ENCODE results near the gene NDUFB2.
"Not testable (repeated sequence)": the region's sequence is repeated elsewhere in the genome, so short reads cannot be mapped to it uniquely, and the experiment has no call there.

The NDUFB2 gene

GRCh38 chr7:140673063-140673773, 23.3 kb upstream of the NDUFB2 start:
- peak; percentile 67 for DNase-seq

- DNase-seq = no peak
Observed at GRCh38 chr7:140673774-140674155, 22.7 kb upstream of the NDUFB2 start.

GRCh38 chr7:140674356-140674800, 22.1 kb upstream of the NDUFB2 start:
- DNase-seq = no peak

DNA sequence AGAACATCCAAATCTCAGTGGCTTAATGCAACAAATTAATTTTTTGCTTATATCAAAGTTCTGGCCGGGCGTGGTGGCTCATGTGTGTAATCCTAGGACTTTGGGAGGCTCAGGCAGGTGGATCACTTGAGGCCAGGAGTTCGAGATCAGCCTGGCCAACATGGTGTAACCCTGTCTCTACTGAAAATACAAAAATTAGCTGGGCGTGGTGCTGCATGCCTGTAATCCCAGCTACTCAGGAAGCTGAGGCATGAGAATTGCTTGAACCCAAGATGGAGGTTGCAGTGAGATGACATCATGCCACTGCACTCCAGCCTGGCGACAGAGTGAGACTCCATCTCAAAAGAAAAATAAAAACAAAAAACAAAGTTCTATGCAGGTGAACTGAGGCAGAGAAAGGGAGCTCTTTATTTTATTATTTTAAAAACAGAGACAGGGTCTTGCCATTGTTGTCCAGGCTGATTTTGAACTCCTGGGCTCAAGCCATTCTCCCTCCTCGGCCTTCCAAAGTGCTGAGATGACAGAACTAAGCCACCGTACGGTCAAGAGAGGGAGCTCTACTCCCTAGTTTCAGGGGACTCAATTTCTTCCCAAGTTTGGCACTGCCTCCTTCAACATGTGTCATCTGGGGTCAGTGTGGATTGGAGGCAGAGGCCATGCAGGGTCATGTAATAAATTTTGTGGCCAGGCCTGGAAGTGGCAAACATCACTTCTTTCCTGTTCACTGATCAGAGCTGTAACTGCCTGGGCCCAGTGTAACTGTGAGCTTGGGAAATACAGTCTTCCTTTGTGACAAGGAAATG, 21.4 kb upstream of the NDUFB2 start:
- DNase-seq = no peak

DNA sequence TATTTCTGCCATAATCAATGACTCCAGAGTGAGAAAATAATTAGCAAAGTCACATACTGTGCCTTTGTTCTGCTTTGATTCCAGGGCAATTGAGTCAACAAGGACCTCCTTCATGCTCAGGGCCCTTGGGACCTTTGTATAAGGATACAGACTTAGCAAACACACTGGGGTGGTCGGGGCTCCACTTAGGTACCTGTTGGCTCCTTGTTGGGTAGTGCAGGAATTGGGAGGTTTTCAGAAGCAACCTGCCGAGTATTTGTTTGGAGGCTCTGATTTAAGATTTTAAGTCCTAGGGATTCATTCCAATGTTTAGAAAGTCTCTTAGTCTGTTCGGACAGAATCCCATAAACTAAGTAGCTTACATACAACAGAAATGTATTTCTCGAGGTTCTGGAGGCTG, 20.8 kb upstream of the NDUFB2 start:
- no peak for DNase-seq

DNA sequence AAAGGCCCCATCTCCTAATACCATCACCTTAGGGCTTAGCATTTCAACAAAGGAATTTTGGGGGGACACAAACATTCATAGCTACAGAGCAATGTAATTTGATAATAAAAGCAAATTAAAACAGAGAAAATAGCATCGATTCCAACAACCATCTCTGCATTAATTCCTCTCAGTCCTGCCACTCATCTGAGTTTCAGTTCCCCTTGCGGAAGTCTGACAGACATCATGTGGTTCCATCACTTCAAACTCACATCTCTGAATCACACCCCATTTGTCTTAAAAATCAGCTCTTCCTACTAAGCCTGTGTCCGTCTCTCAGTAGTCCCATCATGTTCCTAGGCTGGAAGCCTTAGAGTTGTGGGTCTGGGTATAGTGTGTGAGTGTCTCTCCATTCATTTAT, 20.2 kb upstream of the NDUFB2 start:
- DNase-seq = no peak

- DNase-seq = not testable (repeated sequence)
Observed at GRCh38 chr7:140676956-140677355, 19.6 kb upstream of the NDUFB2 start.

DNA sequence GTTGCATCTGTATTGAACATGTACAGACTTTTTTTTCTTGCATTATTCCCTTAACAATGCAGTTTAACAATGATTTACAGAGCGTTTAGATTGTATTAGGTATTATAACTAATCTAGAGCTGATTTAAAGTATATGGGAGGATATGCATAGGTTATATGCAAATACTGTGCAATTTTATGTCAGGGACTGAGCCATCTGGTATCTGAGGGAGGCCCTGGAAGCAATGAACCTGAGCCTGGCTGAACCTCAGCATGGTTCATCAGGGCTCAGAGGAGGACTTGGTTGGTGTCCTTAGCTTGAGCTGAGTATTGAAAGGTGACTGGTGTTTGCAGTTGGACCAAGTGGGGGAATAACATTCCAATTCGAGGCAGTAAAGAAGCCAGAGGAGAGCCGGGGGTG, 19.0 kb upstream of the NDUFB2 start:
- DNase-seq = no peak

DNA sequence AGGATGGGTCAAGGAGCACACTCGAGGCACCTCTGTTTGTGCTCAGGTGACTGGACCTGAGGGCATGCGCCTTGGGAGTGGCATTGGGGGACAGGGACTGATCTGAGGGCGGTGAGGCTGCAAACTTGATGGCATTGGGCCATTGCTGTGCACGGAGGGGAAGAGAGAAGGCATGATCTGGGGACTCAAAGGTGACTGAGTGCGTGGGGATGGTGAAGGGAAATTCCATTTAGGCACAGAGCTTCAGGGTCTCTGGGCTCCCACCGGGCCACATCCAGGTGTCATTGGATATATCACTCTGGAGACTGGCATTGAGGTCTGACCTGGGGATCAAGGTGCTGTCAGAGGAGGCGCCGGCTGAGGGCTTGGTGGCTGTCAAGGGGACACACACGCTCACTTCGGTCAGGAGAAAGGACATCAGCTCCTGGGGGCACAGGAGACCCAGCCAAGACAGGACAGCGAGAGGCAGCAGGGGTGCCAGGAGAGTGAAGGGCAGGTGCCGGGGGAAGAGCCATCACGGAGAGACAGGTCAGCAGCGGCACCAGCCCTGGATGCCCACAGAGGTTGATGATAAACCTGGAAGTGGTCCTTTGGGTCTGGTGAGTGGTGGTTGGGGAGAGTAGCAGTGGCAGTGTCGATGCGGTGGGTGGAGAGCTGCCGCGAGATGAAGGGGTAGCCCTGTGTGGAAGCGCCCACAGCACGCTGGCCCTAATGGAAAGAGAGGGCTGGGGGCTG, 18.3 kb upstream of the NDUFB2 start:
- DNase-seq = no peak

DNA sequence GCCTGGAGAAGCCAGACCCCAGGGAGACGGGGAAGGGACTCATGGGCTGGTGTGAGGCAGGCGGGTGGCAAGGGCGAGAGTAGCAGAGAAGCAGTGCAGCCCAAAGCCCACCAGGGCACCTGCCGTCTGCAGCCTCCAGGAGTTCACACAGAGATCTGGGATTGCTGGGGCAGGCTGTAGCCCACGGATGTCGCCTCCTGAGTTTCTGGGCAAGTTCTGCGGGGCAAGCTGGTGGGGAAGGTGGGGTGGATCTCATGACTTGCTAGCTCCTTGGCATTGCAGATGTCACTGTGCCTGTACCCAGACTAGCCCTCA, 17.7 kb upstream of the NDUFB2 start:
- DNase-seq = no peak

DNA sequence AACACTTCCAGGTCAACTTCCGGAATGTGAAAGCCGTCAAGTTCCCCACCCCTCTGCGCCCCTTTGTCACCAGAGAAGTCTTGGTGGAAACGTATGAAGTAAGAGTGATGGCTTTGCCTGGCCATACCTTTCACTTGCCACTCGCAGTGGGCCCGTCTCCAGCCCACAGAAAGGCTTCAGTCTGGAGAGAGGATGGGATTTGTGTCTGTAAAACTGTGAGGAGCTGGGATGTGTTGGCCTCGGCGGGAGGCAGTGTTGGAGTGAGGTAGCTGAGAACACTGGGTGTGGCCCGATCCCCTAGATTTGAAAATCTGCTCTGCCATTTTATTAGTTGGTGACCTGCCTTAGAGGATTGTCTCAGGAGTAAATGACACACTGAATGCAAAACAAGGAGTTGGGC, 17.3 kb upstream of the NDUFB2 start:
- no peak for DNase-seq

DNA sequence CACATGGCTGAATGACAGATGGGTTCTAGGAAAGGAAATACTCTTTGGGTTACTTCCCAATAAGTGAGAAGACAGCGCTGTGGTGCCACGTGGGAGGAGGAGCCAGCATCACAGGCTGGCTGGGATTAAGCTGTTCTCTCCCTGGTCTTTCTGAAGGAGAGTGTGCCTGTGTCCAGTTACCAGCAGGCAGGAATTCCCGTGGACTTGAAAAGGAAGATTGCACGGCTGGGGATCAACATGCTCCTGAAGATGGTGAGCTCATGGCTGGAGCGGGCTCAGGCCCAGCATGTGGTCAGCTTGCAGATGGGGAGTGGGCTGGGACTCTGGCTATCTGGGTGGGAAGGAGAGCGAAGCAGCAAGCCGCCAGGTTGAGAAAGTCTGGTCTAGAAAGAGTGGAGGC, 15.6 kb upstream of the NDUFB2 start:
- no peak for DNase-seq

- DNase-seq = no peak
Observed at GRCh38 chr7:140681766-140682165, 14.7 kb upstream of the NDUFB2 start.

DNA sequence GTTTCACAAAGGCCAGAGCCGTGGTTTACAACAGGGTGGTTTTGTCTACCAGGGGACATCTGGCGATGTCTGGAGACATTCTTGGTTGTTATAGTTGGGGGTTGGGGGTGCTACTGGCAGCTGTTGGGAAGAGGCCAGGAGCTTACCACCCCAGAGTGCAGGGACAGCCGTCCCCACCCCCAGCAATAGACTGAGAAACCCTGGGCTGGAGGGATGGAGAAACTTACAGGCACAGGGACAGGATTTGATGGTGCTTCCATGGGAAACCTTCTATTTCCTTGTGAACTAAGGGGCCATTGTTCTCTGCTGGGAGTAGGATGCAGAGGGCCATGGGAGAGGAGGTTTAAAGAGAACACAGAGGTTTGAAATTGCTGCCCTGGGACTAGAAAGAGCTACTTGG, 12.9 kb upstream of the NDUFB2 start:
- DNase-seq = no peak

DNA sequence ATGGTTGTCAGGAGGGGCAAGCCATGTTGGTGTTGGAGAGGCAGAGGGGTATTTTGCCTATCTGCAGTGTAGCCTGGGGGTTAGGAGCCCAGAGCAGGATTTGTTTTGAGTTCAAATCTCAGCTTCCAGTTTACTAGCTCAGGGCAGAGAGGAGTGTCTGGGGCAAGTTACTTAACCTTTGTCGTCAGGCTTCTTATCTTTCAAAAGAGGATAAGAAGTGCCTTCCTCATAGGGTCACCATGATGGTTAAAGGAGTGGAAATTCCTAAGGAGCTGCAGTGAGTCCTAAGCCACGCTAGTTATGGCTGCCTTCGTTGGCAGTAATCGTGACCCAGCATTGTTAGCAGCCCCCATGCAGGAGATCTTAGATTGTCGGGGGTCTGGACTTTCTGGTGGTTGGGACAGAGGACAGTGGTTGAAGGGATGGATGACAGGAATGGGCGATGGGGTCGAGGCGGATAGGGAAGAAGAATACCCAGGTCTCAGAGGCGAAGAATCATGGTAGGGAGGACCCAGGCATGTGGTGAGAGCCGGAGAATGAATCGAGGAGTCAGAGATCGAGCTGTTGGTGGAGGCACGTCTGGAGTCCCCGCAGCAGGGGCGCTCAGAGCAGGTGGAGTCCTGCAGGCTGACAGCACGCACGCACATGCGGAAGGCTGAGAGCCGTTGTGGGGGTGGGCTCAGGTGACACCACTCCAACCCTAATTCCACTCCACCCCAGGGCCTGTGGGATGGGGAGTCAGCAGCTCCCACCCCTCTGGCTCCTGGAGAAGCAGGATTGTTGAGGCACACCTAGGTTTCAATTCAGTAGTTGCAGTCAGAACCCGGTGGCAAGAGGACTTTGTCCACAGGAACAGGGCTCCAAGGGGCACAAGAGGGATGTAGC, 12.2 kb upstream of the NDUFB2 start:
- no peak for DNase-seq

- no peak for DNase-seq
Observed at GRCh38 chr7:140685407-140686087, 11.0 kb upstream of the NDUFB2 start.

- no peak for DNase-seq
Observed at GRCh38 chr7:140686921-140687320, 9.6 kb upstream of the NDUFB2 start.

GRCh38 chr7:140688341-140688740, 8.2 kb upstream of the NDUFB2 start:
- no peak for DNase-seq

DNA sequence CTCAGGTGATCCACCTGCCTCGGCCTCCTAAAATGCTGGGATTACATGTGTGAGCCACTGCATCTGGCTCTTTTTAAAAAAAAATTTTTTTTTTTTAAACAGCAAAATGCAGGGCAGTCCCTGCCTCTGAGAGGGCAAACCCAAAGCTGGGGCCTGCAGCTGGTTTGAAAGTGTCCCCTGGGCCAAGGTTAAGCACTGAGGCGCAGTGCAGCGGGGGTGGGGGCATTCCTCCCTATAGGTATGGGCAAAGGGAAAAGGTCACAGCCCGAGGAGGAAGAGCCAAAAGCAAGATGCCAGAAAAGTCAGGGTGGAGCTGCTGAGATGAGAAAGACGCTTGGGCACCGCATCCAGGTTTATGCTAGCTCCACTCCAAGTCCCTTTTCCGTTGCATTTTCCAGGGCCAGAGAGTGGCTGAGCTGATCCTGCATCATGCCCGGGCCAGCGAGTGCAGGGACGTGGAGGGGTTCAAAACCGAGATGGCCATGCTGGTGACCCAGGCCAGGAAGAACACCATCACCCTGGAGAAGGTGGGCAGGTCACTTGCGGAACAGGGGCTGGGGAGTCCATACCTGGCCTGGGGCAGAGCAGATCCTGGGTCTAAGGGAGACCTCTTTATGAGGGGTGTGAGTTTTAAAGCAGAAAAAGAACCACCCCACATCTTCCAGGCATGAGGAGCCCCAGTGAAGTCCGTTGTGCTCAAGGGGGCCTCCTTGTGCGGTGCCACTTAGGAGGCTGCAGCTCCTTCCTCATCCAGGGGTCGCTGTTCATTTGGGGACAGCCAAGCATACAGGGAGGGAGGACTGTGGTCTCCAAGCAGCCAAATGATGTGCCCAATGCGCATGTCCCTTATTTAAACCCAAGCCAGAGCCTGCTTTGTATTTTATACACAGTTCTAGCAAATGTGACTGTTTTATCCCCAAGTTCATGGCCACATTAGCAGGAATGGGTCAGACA, 7.0 kb upstream of the NDUFB2 start:
- no peak for DNase-seq

GRCh38 chr7:140691376-140692045, 5.0 kb upstream of the NDUFB2 start:
- no peak for DNase-seq

All from central memory CD4-positive, alpha-beta T cell (primary cell).